Lower leg skin (tissue), 4 donors: Measurements from ENCODE around the gene PDZK1. TPM values are rescaled to one million over a fixed set of nuclear protein-coding genes. Genes with fewer than 3 reads are reported as not detected.
"Not testable (repeated sequence)": the region's sequence is repeated elsewhere in the genome, so short reads cannot be mapped to it uniquely, and the experiment has no call there.

ENCODE experiments used
- DNase-seq, 2 donors: peaks; one replicate each; pipeline ENCODE4 v3.0.0-alpha.2; 2019; ENCODE audit warnings: low spot score in 2 of 2
- H3K4me3 ChIP-seq: fragments of 200-600 bp; sonication (generic); 2 replicates; pipeline ENCODE4 v1.5.1; 2017; ENCODE audit warnings: mild to moderate bottlenecking, low read depth; ENCODE audit not compliant: poor library complexity, severe bottlenecking
- WGBS, 2 donors: methylation state at CpG; one replicate each; pipeline ENCODE4 v1.1.5; 2018; 5-methylcytosine and 5-hydroxymethylcytosine counted together
- intact Hi-C: fragments of 100-400 bp; cut with DNase I; formaldehyde crosslinking; loops from one replicate; pipeline ENCODE4 v1.15.0; 2023; ENCODE audit warnings: low total_unique reads
- total RNA-seq, 4 donors: library from RNA; depleted of rRNA; stranded (reverse); fragments of >200 nt; gene quantifications; one replicate each; pipeline ENCODE4 v1.1.0, GENCODE V29; 2016

Gene PDZK1
- total RNA-seq, 4 donors from 2014 or later, result 1.8 to 6.8 (median 3.1) TPM; not detected in 1

DNA sequence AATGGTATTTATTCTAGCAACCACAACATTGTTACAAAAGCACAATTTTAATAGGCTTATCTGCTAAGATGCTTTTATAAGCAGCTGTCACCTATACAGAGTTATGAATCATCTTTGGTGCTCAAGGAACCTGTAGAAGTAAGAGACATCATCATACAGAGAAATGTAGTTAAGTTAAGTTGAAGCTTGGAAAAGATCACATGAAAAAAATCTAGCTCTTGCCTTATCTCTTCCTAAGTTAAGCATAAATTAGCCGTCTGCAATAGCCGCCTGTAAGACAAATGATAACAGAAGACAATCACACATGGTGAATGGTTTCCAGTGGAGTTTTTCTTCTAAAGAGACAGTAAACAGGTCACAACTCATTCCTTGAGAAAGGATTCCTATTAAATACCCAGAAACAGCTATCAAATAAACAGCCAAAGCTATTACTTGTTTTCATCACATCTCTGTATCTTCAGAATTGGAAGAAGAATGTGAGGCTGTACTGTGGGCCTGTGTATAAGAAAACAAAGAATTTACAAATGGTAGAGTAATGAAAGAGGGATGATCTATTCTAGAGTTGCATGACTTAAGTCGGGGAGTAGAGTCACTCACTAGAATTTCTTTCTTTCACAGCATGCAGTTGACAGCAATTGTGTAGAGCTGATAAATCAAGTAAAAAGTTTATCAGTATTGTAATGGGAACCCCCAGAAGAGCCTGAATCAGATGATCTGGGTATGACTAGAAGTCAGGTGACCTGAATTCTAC, 36.0 kb downstream of the PDZK1 start:
- intact Hi-C loops, H3K4me3 ChIP-seq, DNase-seq: not testable (repeated sequence)
- WGBS, 2 donors, result 92% methylated on average over 2 of the region's 3 CpGs

DNA sequence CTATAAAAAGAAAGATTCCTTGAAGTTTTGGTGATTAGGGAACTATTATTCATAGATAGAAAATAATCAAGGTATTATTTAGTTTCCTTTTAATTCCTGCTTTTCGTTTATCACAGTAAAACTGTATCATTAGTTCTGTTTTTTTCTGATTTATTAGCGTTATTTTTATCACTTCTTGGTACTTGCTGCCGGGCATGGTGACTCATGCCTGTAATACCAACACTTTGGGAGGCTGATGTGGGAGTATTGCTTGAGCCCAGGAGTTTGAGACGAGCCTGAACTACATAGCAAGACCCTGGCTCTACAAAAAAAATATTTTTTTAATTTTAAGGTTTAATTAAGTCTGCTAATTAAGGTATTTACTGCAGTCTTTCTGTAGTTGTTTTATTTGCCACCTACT, 42.2 kb downstream of the PDZK1 start:
- H3K4me3 ChIP-seq, DNase-seq, intact Hi-C loops: not testable (repeated sequence)
- WGBS, 2 donors, result 27 to 55% methylated on average over 4 of the region's 4 CpGs

DNA sequence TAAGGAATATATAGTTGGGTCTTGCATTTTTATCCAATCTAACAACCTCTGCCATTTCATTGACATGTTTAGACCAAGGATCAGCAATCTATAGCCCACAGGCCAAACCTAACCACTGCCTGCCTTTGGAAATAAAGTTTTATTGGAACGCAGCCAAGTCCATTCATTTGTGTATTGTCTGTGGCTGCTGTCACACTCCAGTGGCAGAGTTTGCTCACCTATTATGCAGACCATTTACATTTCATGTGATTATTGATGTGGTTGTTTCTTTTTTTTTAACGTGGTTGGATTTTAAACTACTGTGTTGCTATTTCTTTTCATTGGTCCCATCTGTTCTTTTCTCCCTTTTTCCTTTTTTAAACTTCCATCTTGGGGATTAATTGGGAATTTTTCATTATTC, 44.7 kb downstream of the PDZK1 start:
- H3K4me3 ChIP-seq, DNase-seq, intact Hi-C loops: not testable (repeated sequence)
- WGBS, 2 donors, result 48 to 66% methylated on average over 2 of the region's 2 CpGs

DNA sequence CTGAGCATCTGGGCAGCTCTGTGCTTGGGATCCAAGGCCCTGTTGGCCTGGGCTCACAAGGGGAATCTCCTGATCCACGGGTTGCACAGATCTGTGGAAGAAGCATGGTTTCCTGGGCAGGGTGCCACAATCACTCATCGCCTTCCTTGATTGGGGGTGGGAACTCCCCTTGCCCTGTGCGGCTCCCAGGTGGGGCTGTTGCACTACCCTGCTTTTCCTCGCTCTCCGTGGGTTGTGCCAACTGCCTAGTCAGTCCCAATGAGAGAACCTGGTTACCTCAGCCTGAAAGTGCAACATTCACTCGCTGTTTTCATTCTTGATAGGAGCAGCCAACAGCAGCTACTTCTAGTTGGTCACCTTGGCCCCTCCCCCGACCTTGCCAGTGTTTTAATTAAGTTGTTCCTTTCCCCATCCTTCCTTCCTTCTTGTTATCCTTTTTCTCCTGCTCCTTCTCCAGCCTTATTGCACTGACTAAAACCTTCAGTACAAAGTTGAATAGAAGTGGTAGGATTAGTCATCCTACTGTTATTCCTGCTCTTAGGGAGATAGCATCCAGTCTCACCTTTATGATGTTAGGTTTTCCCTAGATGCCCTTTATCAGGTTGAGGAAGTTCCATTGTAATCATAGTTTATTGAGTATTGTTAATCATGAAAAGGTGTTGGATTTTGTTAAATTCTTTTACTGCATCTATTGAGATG, 50.8 kb downstream of the PDZK1 start:
- intact Hi-C loops, DNase-seq, H3K4me3 ChIP-seq: not testable (repeated sequence)
- WGBS, 2 donors, result 94 to 95% methylated on average over 2 of the region's 7 CpGs

DNA sequence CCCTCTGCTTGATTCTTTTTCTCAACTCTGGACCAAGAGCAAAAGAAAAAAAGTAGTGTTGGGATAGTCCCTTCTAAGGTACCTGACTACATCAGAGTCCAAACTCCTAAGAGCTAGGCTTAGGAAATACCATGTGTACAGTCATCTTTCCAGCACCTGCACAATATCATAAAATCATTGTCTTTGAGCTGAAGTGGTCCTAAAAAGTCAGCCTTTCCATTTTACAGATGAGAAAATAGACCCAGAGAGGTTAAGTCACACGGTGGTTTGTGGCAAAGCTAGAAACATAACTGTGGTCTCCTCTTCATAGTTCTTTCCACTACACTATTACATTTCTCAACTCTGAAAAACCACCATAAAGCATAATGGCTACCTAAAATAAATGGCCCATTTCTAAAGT, 63.2 kb downstream of the PDZK1 start:
- H3K4me3 ChIP-seq, DNase-seq, intact Hi-C loops: not testable (repeated sequence)
- no CpG with 5 or more reads among the region's 1 CpG for WGBS, 2 donors

DNA sequence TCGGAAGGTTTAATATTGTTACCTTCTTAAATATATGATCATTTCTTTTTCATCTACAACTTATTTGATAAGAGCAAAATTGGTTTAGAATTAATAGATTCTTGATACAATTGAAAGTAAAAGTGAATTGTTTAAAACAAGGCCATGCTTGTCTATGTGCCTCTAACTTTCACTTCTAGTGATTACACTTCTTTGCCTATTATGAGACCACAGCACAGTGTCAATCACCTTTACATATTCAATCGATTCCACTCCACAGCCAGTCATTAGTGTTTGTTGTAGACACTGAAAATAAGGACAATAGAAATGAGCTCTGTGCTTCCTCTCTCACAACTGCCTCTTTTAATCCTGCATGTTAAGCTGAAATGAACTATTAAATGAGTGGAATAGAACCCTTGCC, 65.3 kb downstream of the PDZK1 start:
- H3K4me3 ChIP-seq, DNase-seq, intact Hi-C loops: not testable (repeated sequence)
- WGBS, 2 donors, result 100% methylated on average over 1 of the region's 2 CpGs

DNA sequence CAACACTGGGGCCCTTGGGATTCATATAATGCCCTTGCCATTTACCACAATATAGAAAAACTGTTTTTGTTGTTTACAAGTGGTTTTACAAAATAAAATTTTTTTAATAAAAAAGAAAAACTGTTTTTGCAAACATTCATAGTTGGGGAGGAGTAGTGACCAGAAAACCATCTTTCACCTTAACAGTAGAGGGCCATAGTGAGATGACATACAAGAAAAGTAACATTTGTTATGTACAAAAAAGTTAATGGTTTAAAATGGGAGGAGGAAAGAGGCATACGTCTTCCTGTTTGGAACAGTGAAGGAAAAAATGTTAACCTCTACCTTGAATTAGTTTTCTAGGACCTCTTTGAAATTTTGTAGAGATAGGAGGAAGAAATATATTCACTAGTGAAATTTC, 70.9 kb downstream of the PDZK1 start:
- 50 to 67% methylated on average over 1 of the region's 1 CpG for WGBS, 2 donors
- DNase-seq, H3K4me3 ChIP-seq, intact Hi-C loops: not testable (repeated sequence)

DNA sequence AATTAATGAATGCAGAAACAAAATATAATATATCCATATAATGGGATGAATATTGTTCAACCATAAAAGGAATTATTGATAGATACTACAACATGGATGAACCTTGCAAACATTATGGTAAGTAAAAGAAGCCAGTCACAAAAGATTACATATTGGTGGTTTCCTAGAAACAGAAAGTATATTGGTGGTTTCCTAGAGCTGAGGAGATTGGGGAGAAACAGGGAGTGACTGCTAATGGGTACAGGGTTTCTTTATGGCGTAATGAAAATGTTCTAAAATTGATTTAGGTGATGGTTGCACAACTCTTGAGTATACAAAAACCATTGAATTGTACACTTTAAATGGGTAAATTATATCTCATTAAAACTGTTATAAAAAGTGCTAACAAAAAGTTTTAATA, 85.0 kb downstream of the PDZK1 start:
- no CpG with 5 or more reads among the region's 1 CpG for WGBS, 2 donors
- H3K4me3 ChIP-seq, intact Hi-C loops, DNase-seq: not testable (repeated sequence)

Other genes with a start within 250 kb of the PDZK1 start
- 10 to 100 TPM in 3 of 4 donors, 1 to 10 TPM in 1; 9.9 to 19.2 (median 17.4) TPM for gene GPR89A, start 99.4 kb downstream of the PDZK1 start, total RNA-seq
- gene CD160, start 12.1 kb upstream of the PDZK1 start, total RNA-seq, result under 1 TPM in 2 of 4 donors, not detected in 2; 0.38 to 0.63 TPM
- 10 to 100 TPM in 2 of 4 donors, 1 to 10 TPM in 2; 7.0 to 12.8 (median 9.3) TPM for gene RNF115, start 116.7 kb upstream of the PDZK1 start, total RNA-seq
- 10 to 100 TPM; 25.1 to 31.3 (median 27.0) TPM for gene POLR3C, start 116.8 kb upstream of the PDZK1 start, total RNA-seq
- 1 to 10 TPM in 3 of 4 donors, under 1 TPM in 1; 0.25 to 5.0 (median 2.5) TPM for gene NUDT17, start 138.3 kb upstream of the PDZK1 start, total RNA-seq
- gene PIAS3, start 151.7 kb upstream of the PDZK1 start, total RNA-seq, result 10 to 100 TPM; 22.8 to 47.7 (median 33.0) TPM
- 10 to 100 TPM; 32.2 to 68.6 (median 48.4) TPM for gene ANKRD35, start 178.5 kb upstream of the PDZK1 start, total RNA-seq
- gene ITGA10, start 202.7 kb upstream of the PDZK1 start, total RNA-seq, result 1 to 10 TPM; 1.8 to 3.6 (median 2.6) TPM
- gene PEX11B, start 211.3 kb upstream of the PDZK1 start, total RNA-seq, result 10 to 100 TPM; 27.0 to 47.1 (median 30.2) TPM
- 100 to 1,000 TPM; 120 to 176 (median 149) TPM for gene RBM8A, start 220.1 kb upstream of the PDZK1 start, total RNA-seq